ENCODE data around the gene OSBPL8. TPM values are rescaled to one million over a fixed set of nuclear protein-coding genes. Genes with fewer than 3 reads are reported as not detected.

The OSBPL8 gene
- total RNA-seq, 1 donor from 2014 or later, result 56.1 TPM

GRCh38 chr12:76457010-76457409 lies 102.6 kb downstream of the OSBPL8 start:
- Mint-ChIP-seq H3K27ac (no peak overlapping the region), H3K4me1 (ENCODE audit: unreplicated experiment) (peaks cover 13% of the 10 kb centered on the region), H3K27me3 (no peaks in the 10 kb centered on the region), H3K4me3 (no peak overlapping the region), H3K9me3 (no peaks in the 10 kb centered on the region), H3K36me3 (peaks cover 4% of the 10 kb centered on the region)
- DNase-seq (ENCODE audit: extremely low spot score, unreplicated experiment), result no peak
- TF ChIP-seq CTCF (conservative IDR thresholded peaks at IDR 0.05), result no peak

- peak; percentile 73 for TF ChIP-seq CTCF (conservative IDR thresholded peaks at IDR 0.05)
- Mint-ChIP-seq H3K27ac (peak overlapping the region; percentile 41), H3K4me3 (no peak overlapping the region), H3K4me1 (ENCODE audit: unreplicated experiment) (peaks cover 10% of the 10 kb centered on the region), H3K36me3 (peaks cover 9% of the 10 kb centered on the region), H3K9me3 (no peaks in the 10 kb centered on the region), H3K27me3 (no peaks in the 10 kb centered on the region)
- DNase-seq (ENCODE audit: extremely low spot score, unreplicated experiment), result no peak
Observed at GRCh38 chr12:76455582-76456345, 103.8 kb downstream of the OSBPL8 start.

GRCh38 chr12:76451528-76451927 lies 108.0 kb downstream of the OSBPL8 start:
- Mint-ChIP-seq H3K27ac (no peak overlapping the region), H3K4me1 (ENCODE audit: unreplicated experiment) (peaks cover 7% of the 10 kb centered on the region), H3K4me3 (no peak overlapping the region), H3K36me3 (peaks cover 27% of the 10 kb centered on the region), H3K9me3 (no peaks in the 10 kb centered on the region), H3K27me3 (no peaks in the 10 kb centered on the region)
- no peak for DNase-seq (ENCODE audit: extremely low spot score, unreplicated experiment)
- no peak for TF ChIP-seq CTCF (conservative IDR thresholded peaks at IDR 0.05)

GRCh38 chr12:76450690-76451089 lies 108.9 kb downstream of the OSBPL8 start:
- H3K36me3 Mint-ChIP-seq, result peaks cover 27% of the 10 kb centered on the region
- no peak for DNase-seq (ENCODE audit: extremely low spot score, unreplicated experiment)
- H3K27me3 Mint-ChIP-seq, result no peaks in the 10 kb centered on the region
- no peak overlapping the region for H3K4me3 Mint-ChIP-seq
- H3K9me3 Mint-ChIP-seq, result no peaks in the 10 kb centered on the region
- peaks cover 4% of the 10 kb centered on the region for H3K4me1 Mint-ChIP-seq (ENCODE audit: unreplicated experiment)
- no peak for TF ChIP-seq CTCF (conservative IDR thresholded peaks at IDR 0.05)
- H3K27ac Mint-ChIP-seq, result no peak overlapping the region

GRCh38 chr12:76449993-76450392 lies 109.6 kb downstream of the OSBPL8 start:
- no peaks in the 10 kb centered on the region for H3K9me3 Mint-ChIP-seq
- no peak overlapping the region for H3K27ac Mint-ChIP-seq
- H3K27me3 Mint-ChIP-seq, result no peaks in the 10 kb centered on the region

More at GRCh38 chr12:76449993-76450392, 109.6 kb downstream of the OSBPL8 start:
- H3K36me3 Mint-ChIP-seq, result peaks cover 27% of the 10 kb centered on the region
- H3K4me1 Mint-ChIP-seq (ENCODE audit: unreplicated experiment), result no peaks in the 10 kb centered on the region
- DNase-seq (ENCODE audit: extremely low spot score, unreplicated experiment), result no peak
- no peak for TF ChIP-seq CTCF (conservative IDR thresholded peaks at IDR 0.05)
- no peak overlapping the region for H3K4me3 Mint-ChIP-seq

All from type B pancreatic cell (in vitro differentiated cells).